Pons (tissue), 1 donor: Measurements from ENCODE around the gene GPR15.

Experiments used
- DNase-seq: peaks from one replicate; pipeline ENCODE4 v3.0.0-alpha.2; 2016; ENCODE audit warnings: low spot score

GPR15 gene

GRCh38 chr3:98530676-98531075, 1.1 kb upstream of the GPR15 start:
- DNase-seq = no peak

- no peak for DNase-seq
Measured at GRCh38 chr3:98532275-98532637, 478 bp downstream of the GPR15 start.

GRCh38 chr3:98532709-98533571, 1.2 kb downstream of the GPR15 start:
- no peak for DNase-seq

GRCh38 chr3:98534168-98534567, 2.4 kb downstream of the GPR15 start:
- no peak for DNase-seq

GRCh38 chr3:98534734-98535133, 3.0 kb downstream of the GPR15 start:
- DNase-seq = no peak

GRCh38 chr3:98536456-98537017, 4.8 kb downstream of the GPR15 start:
- DNase-seq = no peak

- no peak for DNase-seq
Measured at GRCh38 chr3:98540346-98540745, 8.6 kb downstream of the GPR15 start.

GRCh38 chr3:98541695-98542094, 9.9 kb downstream of the GPR15 start:
- DNase-seq = no peak

- DNase-seq = no peak
Measured at GRCh38 chr3:98542623-98543022, 10.8 kb downstream of the GPR15 start.

- DNase-seq = no peak
Measured at GRCh38 chr3:98545940-98546339, 14.2 kb downstream of the GPR15 start.

- DNase-seq = no peak
Measured at GRCh38 chr3:98548544-98548943, 16.8 kb downstream of the GPR15 start.

GRCh38 chr3:98550833-98551232, 19.1 kb downstream of the GPR15 start:
- DNase-seq = no peak

GRCh38 chr3:98551236-98551635, 19.5 kb downstream of the GPR15 start:
- DNase-seq = no peak

- no peak for DNase-seq
Measured at GRCh38 chr3:98551754-98552153, 20.0 kb downstream of the GPR15 start.

- no peak for DNase-seq
Measured at GRCh38 chr3:98552232-98553020, 20.6 kb downstream of the GPR15 start.

GRCh38 chr3:98553021-98553563, 21.3 kb downstream of the GPR15 start:
- DNase-seq = peak; percentile 17

- peak; percentile 40 for DNase-seq
Measured at GRCh38 chr3:98553753-98554152, 22.0 kb downstream of the GPR15 start.

GRCh38 chr3:98554580-98554979, 22.8 kb downstream of the GPR15 start:
- no peak for DNase-seq

- DNase-seq = no peak
Measured at GRCh38 chr3:98555025-98555379, 23.2 kb downstream of the GPR15 start.

- DNase-seq = no peak
Measured at GRCh38 chr3:98556164-98557130, 24.7 kb downstream of the GPR15 start.

GRCh38 chr3:98557324-98558010, 25.7 kb downstream of the GPR15 start:
- DNase-seq = no peak
